NCI-H146 treated with DMSO at 0.1 percent for 48 hours (cell line): ENCODE results near the gene OTUB1.
A peak's percentile ranks its signal among the peaks of the same experiment; 100 is the strongest.
"Not testable (repeated sequence)": the region's sequence is repeated elsewhere in the genome, so short reads cannot be mapped to it uniquely, and the experiment has no call there.

Experiments used
- DNase-seq: peaks from one replicate; lab custom pipeline; 2025; ENCODE audit not compliant: unreplicated experiment; lab: John Stamatoyannopoulos, UW

The OTUB1 gene

DNA sequence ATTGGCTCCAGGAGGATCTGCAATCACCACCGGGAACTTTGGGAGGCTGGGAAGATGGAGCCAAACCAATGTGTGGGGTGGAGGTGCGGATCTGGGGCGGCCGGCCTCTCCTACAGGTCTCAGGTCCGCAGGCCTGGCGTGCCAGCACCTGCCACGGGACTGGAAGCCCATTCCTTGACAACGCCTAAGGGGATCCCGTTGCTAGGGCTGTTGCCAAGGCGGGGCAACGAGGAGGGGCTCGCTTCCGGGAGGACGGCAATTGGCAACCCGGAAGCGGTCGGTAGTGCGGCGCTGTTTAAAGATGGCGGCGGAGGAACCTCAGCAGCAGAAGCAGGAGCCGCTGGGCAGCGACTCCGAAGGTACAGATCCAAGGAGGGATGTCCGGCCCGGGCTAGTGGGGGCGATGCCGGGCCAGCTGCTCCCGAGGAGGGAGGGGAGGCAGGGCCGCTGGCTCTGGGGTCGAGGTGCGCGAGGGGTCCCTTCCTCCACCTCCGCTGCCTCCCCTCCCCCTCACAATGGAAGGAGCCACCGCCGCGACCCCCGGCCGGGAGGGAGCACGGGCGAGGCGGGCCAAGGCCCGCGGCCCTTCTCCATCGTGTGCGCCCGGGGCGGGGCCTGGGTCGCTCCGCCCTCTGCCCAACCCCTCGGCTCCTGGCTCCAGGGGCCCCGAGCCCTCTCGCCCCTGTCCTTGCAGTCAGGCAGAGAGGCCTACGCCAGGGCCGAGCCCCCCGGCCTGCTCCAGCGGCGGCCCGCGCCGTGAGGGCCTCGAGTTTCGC is at the start of gene OTUB1:
OTUB1 (plus strand) TSS at position 283 of the 776 bp plus-strand sequence; CDS start at position 302, 19 bp downstream.
- DNase-seq: peak; percentile 94

GRCh38 chr11:63937713-63938478 is 48.3 kb upstream of the OTUB1 start:
- DNase-seq: no peak

- peak; percentile 92 for DNase-seq
These were observed 47.5 kb upstream of the OTUB1 start, which contains the start of gene NAA40 for GRCh38 chr11:63938479-63939396. Gene NAA40, plus strand, starts transcription at chr11:63939002. Its CDS starts 95 bp downstream, at chr11:63939097.

DNA sequence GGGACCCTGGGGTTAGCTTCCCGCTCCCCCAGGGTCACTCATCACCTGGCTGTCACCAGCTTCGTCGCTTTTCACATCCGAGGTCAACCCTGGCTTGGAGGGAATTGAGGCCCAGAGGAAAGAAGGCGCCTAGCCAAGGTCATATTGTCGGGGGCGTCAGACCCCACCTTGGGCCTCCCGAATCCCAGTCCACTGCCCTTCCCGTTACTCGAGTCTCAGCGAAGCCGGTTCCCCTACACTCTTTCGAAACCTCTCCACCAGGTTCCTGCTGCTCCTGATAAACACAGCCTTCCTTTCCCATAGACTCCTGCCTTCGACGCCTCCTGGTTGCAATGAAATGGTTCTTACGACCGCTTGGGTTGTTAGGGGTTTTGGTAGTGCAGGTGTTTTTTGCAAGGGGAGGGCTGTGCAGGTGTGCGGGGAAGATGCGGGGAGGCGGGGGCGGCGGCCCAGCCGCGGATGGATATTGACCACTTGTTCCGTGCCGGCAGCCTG is 46.8 kb upstream of the OTUB1 start:
- peak; percentile 13 for DNase-seq

DNA sequence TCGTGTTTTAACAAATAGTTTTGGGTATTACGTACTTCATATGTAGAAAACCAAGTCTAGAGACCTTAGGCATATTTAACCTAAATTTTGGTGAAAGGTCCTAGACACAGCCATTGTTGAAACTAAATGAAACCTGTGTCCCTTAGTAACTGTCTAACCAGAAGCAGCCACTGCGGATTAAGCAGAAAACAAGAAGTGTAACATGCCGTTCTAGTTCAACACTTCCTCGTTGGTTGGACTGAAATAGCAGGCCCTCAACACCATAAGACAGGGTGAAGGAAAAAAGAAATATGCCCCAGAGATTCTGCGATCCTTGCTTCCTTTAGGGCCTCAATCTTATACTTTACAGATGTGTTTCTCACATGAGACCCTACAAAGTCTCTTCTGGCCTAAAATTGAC is 45.5 kb upstream of the OTUB1 start:
- no peak for DNase-seq

- no peak for DNase-seq
These were observed 44.3 kb upstream of the OTUB1 start for GRCh38 chr11:63941901-63942300.

GRCh38 chr11:63942803-63943202 is 43.4 kb upstream of the OTUB1 start:
- no peak for DNase-seq

DNA sequence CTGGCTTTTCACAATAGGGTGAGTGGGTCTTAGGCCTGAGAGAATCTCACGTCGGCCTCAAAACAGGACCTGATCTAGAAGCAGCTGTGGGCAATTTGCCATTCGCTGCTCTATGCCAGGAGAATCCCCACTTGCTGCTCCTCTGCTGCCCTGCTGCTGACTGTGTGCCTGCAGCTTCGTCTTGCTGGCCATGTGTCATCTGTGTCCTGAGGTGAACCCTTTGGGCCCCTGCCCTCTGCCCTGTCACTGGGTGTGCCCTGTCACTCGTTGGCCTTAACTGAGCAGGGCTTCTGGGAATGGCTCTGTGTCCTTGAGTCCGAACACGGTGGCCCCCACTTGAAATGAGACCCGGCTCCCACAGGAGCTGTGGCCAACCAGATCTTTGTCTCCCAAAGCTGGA is 41.3 kb upstream of the OTUB1 start:
- no peak for DNase-seq

- peak; percentile 41 for DNase-seq
These were observed 40.6 kb upstream of the OTUB1 start for GRCh38 chr11:63945477-63946163.

DNA sequence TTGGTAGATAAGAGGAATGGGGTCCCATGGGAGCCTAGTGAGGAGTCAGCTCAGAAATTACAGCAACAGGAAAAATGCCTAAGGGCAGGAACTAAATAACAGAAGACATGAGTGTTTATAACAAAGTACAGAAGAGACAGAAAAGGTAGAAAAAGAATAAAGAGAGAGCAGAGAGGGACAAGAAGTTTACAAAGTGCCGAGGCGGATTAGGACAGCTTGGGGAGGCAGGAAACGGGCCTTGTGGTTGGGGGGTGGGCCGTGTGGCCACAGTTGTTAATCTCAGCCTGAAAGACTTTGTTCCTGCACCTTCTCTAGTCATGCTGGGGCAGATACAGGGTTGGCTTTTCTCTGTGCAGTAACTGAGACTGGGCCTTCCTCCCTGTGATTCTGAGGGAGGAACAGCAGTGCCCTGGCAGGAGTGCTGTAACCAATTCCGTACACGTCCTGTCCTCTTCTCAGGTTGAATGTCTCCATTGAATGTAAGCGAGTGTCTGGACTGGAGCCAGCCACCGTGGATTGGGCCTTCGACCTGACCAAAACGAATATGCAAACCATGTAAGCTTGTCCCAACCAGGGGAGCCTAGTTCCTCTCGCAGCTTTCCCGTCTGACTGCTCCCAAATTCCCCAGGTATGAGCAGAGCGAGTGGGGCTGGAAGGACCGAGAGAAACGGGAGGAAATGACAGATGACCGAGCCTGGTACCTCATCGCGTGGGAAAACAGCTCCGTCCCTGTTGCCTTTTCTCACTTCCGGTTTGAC is 34.3 kb upstream of the OTUB1 start:
- DNase-seq: no peak

DNA sequence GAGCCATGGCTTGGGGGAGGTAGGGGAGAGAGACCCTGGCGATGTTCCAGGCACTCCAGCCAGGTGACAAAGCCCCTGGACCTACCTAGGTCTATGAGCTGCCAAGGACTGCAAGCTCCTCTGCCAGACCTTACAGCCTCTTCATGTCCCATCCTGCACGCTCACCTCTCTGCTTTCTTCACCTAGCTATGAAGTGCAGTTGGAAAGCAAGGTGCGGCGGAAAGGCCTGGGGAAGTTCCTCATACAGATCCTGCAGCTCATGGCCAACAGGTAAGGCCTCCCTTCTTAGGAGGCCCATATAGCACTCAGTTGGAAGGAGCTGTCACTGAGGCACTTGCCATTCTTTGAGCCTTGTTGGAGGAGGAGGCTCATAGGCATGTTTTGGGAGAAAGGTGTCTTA is 33.7 kb upstream of the OTUB1 start:
- no peak for DNase-seq

DNA sequence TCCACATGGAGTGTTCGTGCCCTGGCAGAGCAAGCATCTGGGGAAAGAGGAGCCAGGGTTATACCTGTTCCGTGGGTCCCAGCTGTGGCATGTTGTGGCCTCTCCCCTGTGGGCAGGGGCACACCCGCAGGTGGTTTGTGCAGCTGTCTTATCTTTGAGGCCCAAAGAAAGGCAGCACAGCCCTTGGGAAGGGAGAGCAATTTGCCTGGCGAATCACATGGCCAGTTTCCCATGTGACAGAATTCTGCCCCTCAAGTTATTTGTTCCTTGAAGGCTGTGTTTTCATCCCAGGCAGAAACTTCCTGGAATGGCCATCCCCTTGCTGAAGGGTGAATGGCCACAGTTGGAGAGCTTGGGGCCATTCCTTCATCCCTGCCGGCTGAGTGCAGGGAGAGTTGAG is 28.2 kb upstream of the OTUB1 start:
- DNase-seq: no peak

GRCh38 chr11:63961608-63962412 is 24.4 kb upstream of the OTUB1 start:
- peak; percentile 27 for DNase-seq

DNA sequence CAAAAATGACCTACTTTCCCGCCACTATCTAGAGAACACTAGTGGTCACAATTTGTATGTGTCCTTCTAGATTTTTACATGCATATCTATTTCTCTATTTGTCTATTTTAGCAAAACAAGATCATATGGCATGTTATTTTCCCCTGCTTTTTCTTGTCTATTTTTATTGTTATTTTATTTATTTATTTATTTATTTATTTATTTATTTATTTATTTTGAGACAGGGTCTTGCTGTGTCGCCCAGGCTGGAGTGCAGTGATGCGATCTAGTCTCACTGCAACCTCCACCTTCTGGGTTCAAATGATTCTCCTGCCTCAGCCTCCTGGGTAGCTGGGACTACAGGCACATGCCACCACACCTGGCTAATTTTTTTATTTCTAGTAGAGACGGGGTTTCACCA is 22.3 kb upstream of the OTUB1 start:
- DNase-seq: not testable (repeated sequence)

DNA sequence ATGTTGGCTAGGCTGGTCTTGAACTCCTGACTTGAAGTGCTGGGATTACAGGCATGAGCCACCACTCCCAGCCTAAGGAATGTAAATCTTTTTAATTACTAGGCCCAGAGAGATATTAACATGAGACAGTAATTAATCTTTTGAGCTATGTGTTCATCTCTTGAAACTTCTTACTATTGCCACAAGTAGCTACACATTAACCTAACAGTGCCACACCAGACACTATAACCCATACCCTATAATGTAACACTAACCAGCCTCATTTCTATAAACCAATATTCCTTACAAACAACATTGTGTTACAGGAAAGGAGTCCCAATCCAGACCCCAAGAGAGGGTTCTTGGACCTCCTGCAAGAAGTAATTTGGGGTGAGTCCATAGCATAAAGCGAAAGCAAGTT is 19.8 kb upstream of the OTUB1 start:
- no peak for DNase-seq

- DNase-seq: no peak
These were observed 16.8 kb upstream of the OTUB1 start for GRCh38 chr11:63969461-63969860.

GRCh38 chr11:63970902-63971301 is 15.3 kb upstream of the OTUB1 start:
- no peak for DNase-seq

- not testable (repeated sequence) for DNase-seq
These were observed 12.4 kb upstream of the OTUB1 start for GRCh38 chr11:63973912-63974258.
